Activated CD4-positive, alpha-beta T cell treated with anti-CD3 and anti-CD28 coated beads, Interleukin-2, Interleukin-6, amounts not matched to agents 100 ng/mL and 50 ng/mL, durations not matched to agents 16 hours and 8 hours (primary cell): Measurements from ENCODE around the gene GATAD2A.
"Not testable (repeated sequence)": the region's sequence is repeated elsewhere in the genome, so short reads cannot be mapped to it uniquely, and the experiment has no call there.

Source experiments
- DNase-seq: peaks from one replicate; pipeline ENCODE4 v3.0.0-alpha.2; 2020

The GATAD2A gene

DNA sequence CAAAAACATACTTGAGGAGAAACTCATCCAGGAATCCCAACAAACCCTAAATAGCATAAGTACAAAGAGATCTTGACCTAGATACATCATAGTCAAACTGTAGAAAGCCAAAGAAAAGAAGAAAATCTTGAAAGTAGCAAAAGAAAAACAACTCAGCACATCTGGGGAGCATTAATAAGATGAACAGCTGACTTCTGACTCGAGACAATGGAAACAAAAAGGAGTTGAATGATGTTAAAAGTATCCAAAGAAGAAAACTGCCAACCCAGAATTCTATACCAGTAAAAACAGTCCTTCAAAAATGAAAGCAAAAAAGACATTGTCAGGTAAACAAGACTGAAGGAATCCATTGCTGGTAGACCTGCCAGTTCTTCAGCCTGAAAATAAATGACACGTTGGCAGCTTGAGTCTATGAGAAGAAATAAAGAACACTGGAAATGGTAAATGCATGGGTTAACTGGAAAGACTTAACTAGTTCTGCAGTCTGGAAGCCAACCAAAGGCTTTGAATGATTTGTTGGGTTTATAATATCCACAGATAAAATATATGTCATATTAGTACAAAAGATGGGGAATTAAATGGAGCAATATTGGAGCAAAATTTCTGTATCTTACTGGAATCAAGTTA, 63.1 kb downstream of the GATAD2A start:
- no peak for DNase-seq

DNA sequence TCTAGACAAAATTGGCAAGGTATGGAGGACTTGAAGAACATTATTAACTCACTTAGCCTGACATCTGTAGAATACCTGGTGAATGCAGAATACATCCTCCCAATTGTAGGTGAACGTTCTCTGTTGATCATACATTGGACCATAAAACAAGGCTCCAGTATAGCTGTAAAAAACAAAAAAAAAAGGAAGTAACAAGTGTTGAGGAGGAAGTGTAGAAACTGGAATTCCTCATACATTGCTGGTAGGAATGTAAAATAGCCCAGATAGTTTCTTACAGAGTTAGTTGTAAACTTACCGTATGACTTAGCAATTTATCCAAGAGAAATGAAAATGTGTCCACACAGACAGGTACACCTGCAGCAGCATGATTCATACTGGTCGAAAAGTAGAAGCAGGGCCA, 65.1 kb downstream of the GATAD2A start:
- DNase-seq: no peak

DNA sequence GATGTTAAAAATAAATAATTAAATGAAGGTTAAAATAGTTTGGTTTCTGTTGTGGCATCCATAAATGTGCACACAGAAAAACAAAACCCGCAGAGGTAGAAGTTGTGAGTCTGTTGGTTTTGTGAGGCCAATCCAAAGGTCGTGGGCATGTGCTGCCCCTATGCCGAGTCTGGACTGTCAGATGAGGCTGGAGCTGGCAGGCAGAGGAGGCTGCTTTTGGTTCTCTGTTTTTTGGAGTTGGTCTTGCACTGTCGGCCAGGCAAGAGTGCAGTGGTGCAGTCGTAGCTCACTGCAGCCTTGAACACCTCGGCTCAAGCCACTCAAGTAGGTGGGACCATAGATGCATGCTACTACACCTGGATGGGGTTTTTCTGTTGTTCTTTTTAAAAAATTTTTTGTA, 66.2 kb downstream of the GATAD2A start:
- DNase-seq: no peak

DNA sequence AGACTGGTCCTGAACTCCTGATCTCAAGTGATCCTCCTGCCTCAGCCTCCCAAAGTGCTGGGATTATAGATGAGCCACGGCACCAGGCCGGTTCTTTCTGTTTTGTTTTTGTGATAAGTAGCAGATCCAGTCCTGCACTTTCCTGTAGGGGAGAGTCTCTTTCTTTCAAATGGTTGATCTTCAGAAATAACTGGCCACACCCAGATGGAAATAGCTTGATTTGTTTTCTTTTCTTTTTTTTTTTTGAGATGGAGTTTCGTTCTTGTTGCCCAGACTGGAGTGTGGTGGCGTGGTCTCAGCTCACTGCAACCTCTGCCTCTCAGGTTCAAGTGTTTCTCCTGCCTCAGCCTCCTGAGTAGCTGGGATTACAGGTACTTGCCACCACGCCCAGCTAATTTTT, 66.6 kb downstream of the GATAD2A start:
- not testable (repeated sequence) for DNase-seq

DNA sequence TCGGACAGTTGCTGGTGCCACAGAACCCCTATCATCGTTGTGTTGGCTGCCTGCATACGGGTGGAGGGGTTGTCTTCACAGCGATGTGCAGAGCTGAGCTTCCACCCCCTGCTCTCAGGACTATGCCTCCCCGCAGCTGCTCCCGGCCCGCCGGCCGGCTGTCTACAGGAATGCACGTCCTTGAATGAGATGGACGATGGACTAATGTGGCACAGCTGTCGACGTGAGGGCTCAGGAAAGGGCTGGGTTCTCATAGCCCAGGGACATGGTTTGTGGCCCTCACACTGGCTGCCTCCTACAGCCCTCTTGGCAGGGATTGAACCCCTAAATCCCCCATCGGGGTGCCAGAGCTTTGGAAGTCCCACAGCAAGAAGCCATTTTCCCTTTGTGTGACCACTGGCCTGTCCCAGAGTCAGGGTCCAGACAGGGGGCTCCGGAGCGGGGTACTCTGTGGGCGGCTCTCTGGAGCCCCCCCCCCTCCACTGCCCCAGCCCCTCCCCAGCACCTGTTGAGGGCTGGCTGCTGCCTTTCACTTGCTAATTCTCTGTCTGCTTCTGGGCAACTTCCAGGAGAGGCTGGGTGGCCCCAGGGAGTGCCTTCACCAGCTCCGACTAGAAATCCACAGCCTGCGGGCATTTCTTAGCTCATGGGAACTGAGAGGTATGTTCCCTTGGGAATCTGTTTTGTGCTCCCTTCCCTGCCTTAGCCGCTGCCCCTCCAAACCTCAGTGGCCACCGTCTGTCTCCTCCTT, 69.7 kb downstream of the GATAD2A start:
- DNase-seq: no peak

DNA sequence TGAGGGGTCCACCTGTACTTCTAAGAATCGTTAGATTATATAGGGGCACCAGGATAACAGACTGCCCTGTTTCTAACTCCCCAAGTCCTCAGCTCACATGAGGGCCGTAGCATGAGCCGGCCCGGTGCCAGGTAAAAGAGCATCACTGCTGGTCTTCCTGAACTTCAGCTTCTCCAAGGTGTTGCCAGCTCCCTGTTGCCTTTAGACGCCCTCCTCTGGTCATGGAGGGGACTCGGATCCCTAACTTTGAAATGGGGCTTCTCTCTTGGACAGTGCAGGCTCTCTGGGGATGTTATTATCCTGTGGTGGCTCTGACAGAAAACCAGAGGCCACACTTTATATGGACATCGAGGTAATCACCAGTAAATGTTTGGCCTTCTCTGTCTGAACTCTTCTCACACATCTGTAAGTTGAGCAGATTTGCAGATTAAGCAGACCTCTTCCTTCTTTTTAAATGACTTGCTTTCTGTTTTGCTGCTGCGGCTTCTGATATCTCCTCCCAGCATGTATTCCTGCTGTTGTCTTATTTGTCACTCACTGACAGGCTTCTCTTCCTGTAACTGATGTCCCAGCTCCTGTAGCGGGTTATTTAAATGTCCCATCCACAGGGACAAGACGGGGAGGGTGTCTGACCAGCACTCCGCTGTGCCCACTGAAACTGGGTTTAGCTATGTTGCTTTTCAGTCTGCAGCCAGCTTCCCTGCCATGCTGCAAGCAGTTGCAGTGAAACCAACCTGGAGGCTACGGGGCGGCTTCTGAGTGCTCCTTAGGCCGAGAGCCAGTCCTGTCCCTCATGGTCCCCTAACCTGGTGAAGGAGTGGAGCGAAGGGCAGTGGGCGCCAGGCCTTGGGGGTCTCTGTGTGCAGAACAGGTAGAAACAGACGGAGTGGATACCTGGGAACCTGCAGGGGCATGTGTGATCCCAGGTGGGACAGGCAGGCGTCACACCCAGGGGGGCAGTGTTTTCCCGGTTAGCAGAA, 70.7 kb downstream of the GATAD2A start:
- DNase-seq: no peak

DNA sequence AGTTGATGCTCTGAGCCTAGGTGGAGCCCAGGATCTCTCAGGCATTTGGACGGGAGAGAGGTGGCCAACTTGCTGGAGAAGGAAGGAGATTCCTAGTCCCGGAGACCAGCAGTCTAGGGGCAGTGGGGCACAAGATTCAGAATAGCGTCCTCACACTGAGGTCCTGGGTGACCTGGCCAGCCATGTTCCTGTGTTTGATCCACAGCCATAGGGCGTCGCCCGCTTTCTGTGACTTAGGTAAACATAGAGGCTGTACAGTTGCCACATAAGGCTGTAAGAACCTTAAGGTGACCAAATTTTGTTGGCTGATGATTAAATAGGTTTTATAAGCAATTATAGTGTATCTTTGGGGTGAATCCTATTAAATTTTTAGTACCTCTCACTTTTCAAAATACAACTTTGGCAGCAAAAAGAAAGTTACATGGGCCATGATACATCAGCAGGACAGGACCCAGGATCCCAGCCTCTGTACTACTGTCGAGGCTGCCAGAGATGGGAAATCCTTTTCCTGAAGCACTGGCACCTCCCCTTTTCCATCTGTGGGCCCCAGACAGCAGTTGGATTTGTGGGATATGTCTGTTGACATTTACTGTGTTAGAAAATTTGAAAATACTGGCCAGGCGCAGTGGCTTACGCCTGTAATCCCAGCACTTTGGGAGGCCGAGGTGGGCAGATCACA, 72.4 kb downstream of the GATAD2A start:
- no peak for DNase-seq

DNA sequence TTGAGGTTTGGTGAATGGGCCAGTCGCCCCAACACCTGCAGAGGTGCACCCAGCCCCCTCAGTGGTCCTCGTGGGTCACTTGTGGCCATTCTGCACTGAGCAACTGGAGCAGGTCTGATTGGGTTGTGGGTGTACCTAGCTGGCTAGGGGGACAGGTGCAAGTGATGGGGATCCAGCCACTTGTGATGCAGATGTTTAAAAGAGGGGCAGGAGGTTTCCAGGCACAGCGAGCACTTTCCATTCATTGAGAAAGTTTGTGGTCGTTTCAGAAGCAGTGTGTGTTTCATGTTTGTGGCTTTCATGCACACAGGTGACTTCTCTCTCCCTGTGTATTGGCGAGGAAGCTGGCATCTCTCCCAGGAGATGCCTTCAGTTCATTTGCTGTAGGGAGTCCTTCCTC, 75.2 kb downstream of the GATAD2A start:
- peak; percentile 57 for DNase-seq

DNA sequence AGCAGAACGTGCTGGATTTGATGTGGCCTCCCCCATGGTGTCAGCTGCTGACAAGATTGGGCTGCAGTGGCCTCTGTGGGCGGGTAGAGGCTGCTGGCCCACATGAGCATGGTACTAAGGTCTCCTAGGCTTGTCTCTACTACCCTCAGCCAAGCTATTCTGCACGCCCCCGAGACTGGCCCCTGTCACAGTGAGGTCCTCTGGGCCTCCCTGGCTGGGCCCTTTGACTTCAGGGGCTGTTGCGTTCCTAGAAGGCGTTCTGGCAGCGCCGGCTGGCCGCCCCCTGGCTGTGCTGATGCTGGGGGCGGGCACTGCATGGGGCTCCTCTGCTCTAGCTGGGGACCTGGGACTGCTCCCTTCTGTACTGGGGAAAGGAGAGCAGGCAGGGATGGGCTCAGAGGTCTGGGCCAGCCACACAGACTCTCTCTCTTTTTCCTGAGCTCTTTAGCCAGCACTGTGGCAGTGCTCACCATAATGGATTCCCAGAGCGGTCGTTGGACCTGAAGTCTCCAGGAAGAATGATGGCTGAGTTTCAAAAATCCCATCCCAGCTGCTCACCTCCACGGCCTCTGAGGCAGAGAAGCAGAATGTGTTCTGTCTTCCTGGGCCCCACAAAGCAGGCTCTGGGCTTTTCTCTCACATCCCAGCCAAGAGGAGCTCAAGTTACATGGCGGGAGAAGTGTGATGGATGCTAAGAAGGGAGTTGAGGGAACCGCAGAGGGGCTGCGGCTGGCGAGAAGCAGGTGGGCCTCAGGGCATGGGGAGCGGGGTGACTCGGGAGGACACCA, 77.5 kb downstream of the GATAD2A start:
- DNase-seq: no peak

DNA sequence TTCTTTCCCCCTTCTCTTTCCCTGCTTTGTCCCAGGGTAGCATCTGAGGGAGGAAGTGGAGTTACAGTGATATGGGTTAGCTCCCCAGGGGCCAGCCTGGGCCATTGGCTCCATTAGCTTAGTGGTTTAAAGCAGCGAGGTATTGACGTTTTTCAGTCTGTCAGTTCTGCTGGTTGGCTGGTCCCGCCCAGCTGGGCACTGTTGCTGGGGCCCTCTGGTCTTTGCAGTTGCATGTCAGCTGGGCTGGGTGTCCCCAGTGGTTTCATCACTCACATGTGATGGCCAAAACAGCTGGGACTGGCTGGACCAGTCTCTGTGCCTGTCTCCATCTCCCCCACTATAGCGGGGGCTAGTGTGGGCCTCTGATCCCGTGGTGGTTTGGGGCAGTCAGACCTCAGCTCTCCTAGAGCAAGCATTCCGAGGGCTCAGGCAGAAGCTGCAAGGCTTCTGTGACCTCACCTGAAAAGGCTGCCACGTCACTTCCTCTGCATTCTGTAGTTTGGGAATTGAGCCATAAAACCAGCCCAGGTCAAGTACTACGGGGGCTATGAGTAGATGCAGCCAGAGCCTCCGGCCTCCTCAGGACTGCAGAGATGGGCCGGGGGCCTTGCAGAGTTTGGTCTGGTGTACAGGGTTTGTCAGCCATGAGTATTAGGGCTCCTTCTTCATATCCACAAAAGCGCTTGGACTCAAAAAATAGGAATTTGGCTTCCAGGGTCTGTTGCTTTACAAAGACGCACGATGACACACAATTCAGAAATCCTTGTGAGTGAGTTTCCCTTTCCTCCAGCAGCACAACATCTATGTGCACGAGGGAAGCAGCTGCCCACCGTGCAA, 79.9 kb downstream of the GATAD2A start:
- no peak for DNase-seq

DNA sequence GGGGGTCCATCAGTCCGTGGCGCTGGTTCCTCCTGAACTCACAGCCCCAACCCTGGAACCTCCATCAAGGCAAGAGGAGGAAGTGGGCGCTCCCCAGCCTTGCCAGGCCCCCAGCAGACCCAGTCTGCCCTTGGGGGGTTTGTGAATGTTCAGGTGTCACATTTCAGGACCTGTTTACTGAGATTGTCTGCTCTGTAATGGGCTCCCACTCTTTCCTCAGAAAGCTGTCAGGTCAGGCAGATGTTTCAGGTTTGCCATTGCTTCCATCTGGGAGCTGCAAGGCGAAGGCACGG, 80.5 kb downstream of the GATAD2A start:
- DNase-seq: no peak

DNA sequence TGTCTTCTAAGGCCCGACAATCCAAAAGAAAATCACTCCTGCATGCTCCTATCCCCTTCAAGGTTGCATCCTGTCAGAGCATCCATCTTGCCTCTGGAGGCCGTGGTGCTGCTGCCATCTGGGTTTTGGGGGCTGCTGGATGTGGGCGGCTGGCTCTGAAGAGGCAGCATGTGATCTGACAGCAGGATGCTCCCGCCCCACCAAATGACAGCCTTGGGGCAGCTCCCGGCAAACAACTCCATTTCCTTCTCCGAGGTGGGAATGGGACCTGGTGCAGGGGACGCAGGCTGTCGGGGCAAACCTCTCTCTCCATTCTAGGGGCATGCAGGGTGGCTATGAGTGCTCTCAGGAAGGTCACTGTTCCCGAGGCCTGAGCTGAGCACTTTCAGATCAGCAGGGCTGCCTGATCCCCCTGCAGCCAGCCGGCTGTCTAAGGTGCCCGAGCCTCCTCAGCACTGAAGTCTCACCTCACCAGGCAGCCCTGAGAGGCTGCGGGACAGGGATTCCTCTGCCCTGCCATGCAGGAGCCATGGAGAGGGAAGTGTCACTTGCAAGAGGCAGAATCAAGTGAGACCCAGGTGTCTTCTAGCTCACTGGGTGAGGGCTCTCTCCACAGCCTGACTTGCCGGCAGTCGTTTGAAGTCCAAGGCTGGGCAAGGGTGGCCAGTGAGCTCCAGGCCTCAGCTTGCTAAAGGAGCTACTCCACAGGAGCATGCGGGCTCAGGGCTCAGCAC, 81.0 kb downstream of the GATAD2A start:
- DNase-seq: no peak

DNA sequence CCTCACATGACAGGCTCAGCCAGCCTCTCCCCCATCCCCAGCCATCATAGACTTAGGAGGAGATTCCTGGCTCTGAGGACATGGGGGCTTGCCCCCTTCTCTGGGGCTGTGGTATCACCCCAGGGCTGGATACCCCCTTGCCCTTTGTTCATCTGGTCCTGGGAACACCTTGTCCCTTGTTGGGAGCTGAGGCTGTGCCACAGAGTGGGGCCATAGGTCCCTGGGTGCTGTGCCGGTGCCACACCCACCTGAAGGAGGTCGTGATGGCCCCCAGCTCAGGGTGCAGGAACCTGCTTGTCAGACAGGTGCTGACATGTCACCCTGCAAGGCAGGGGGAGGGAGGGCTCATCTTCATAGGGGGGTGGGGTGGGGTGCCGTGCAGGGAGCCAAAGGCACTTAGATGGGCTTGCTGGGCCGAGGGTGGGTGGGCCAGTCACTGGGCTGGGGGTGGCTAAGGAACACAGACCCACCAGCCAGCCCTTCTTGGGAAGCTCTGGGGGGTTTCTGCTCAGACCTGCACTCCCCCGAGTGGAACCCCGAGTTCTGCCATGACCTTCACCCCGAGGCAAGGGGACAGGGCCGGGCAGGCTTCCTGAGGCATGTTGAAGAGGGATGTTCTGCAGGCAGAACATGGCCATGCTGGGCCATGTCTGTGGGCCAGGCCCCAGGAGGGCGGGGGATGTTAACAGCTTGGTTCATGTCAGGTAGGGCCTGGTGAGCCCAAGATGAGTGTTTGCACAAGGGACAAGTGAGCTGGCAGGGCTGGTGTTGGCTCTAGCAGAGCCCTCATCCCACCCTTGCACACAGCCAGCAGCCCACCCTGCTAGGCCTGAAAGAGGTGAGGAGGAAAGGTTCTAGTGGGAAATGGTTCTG, 81.8 kb downstream of the GATAD2A start:
- no peak for DNase-seq

DNA sequence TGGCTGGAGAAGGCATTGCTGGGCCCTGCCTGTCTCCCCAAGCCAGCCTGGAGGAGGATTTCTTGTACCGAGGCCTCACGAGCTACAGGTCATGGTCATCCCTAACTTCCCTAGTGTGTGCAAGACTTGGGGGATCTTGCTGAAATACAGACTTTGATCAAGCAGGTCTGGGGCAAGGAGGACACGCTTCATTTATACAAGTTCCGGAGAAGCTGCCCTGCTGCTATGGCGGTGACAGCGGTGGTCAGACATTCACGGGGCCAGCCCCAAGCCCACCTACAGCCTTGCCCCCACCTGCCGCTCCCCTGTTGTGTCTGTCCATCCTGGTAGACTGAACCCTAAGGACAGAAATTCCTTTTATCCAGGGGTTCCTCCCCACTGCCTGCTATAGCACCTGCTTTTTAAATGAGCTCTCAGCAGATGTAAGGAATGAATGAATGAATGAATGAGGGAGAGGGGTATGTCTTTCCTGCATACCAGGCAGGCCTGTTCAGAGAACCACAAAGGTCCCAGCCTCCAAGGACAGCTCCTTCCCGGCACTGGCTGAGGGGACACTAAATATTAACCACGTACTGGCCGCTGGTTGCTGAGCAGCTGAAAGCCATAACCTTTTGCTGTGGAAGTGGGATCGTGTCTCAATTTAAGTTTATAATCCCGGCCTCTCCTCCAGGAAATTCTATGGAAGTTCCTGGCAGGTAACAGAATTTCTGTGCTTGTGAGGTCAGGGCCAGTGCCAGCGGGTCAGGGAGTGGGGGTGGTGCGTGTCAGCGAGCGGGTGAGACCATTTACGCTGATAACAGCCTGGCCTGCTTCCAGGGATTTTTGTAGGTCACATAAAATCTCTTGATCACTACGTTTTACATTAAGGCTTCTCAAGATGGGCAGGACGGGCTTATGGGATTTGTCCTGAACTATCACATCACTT, 82.7 kb downstream of the GATAD2A start:
- no peak for DNase-seq

DNA sequence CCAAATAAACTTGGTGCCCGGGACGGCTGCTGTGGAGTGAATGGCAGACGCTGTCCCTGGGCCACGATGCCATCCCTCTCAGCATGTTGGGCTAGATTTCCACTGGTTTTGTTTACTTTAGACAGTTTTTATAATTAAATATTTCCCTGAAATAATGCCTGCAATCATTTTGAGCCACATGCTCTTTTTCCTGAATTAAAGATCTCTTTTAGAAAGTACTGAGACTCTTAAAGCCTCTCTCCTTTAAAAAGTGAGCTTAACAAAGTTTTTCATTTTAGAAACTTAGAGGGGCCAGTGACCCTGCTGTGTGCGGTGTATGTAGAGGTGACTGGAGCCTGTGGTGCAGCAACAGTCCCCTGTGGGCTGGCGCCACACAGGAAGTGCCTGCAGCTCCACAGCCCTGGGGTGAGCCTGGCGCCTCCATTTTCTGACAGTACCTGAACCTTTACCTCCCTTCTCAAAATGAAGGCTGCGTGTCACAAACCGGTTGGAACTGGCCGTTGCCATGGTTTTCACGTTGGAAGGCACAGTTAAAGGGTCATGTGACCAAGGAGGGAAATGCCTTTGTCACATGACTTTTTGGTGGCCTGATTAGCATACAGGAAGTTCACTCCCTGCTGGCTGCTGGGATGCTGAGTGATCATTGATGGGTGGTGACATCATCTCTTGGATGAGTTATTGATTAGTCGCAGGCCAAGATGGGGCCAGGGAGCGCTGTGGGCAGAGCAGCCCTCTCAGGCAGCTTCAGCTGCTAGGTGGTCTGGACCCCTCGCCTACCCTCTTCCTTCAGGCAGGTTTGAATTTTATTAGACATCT, 83.6 kb downstream of the GATAD2A start:
- DNase-seq: peak; percentile 96

DNA sequence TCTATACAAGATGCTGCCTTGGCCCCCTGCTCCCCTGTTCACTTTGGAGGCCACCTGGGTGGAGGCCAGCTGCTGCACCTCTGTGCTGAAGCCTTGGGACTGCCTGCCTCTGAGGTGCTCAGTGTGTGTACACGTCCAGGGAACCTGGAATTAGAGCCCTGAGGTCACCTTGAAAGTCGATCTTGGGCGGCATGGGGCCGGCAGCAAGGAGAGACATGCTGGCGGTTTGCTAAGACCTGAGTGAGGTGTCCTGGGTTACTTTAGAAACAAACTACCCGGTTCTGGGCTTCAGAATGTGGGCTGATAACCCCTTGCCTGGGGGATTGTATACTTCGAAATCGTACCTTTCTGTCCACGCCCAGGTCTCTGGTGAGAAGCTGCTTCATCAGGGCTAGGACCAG, 84.3 kb downstream of the GATAD2A start:
- no peak for DNase-seq

DNA sequence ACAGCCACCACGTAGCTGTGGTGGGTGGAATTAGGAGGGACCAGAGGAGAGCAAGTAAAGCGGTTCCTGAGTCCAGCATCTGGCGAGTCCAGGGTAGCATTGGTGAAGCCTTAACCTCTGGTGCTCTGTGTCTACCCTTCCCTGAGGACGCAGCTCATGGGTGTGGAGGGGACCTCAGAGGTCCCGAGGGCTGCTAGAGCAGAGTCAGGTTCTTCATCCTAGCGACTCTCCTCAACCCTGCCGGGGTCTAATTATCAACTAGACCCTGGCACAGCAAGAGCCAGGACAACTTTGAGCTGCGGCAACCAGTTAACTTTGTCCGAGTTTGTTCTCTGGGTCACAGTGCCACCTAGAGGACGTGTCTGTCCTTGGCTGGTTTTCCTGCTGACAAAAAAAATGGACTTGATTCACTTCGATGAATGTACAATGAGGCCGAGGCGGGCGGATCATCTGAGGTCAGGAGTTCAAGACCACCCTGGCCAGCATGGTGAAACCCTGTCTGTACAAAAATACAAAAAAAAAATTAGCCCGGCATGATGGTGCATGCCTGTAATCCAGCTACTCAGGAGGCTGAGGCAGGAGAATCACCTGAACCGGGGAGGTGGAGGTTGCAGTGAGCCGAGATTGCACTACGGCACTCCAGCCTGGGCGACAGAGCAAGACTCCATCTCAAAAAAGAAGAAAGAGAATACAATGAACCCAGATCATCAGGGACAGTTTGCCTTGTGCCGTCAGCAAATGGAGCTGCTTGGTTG, 84.9 kb downstream of the GATAD2A start:
- peak; percentile 84 for DNase-seq
